Measurements from ENCODE around the gene ADAMTSL5. TPM values are rescaled to one million over a fixed set of nuclear protein-coding genes. Genes with fewer than 3 reads are reported as not detected.
A peak's percentile ranks its signal among the peaks of the same experiment; 100 is the strongest.

The ADAMTSL5 gene
- total and polyA plus RNA-seq, 9 of the 15 experiments (the other 6 are each of a cell fraction or from before 2014, with no cell fraction given) = 1.0 to 11.6 (median 4.1) TPM

GRCh38 chr19:1507763-1508506 lies 4.9 kb downstream of the ADAMTSL5 start (continued):
- TF ChIP-seq ZNF707 (CRISPR knock-in tag; conservative IDR thresholded peaks at IDR 0.05) (no peak), WHSC1 (IDR thresholded peaks at IDR 0.05; ENCODE audit: low read length) (no peak), CCAR2 (IDR thresholded peaks at IDR 0.05; ENCODE audit: low read depth, low read length) (no peak), ZNF766 (CRISPR knock-in tag; conservative IDR thresholded peaks at IDR 0.05) (no peak), ZNF431 (CRISPR knock-in tag; IDR thresholded peaks at IDR 0.05) (no peak), RFX1 (IDR thresholded peaks at IDR 0.05) (no peak), HDAC1 (IDR thresholded peaks at IDR 0.05) (peak in 1 of 2 experiments; percentile 93; a peak in 2 of 4 replicates), ZNF75A (CRISPR knock-in tag; IDR thresholded peaks at IDR 0.05) (no peak), FOXM1 (IDR thresholded peaks at IDR 0.05; ENCODE audit: low read depth) (peak; percentile 98), FOXM1 (CRISPR knock-in tag; IDR thresholded peaks at IDR 0.05; ENCODE audit: low read depth) (no peak; the same call in 1 of the 2 replicates), MITF (IDR thresholded peaks at IDR 0.05) (no peak), LCOR (CRISPR knock-in tag; IDR thresholded peaks at IDR 0.05) (no peak), ZNF445 (CRISPR knock-in tag; IDR thresholded peaks at IDR 0.05; ENCODE audit: low read depth) (no peak), FOXJ2 (tag; IDR thresholded peaks at IDR 0.05) (no peak), KDM2B (CRISPR knock-in tag; IDR thresholded peaks at IDR 0.05) (no peak), ZNF512 (tag; IDR thresholded peaks at IDR 0.05) (no peak), STAT5B (CRISPR knock-in tag; IDR thresholded peaks at IDR 0.05) (no peak), ZNF695 (CRISPR knock-in tag; IDR thresholded peaks at IDR 0.05) (no peak)
- TF ChIP-seq, protein P1, sequence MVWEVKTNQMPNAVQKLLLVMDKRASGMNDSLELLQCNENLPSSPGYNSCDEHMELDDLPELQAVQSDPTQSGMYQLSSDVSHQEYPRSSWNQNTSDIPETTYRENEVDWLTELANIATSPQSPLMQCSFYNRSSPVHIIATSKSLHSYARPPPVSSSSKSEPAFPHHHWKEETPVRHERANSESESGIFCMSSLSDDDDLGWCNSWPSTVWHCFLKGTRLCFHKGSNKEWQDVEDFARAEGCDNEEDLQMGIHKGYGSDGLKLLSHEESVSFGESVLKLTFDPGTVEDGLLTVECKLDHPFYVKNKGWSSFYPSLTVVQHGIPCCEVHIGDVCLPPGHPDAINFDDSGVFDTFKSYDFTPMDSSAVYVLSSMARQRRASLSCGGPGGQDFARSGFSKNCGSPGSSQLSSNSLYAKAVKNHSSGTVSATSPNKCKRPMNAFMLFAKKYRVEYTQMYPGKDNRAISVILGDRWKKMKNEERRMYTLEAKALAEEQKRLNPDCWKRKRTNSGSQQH (CRISPR knock-in tag; IDR thresholded peaks at IDR 0.05) = 0 out of 2 replicates have a peak, but pooled peaks have one; percentile 49
